Glutamatergic neuron (in vitro differentiated cells): ENCODE data around the gene NHLH2. TPM values are rescaled to one million over a fixed set of nuclear protein-coding genes. Genes with fewer than 3 reads are reported as not detected.
A peak's percentile ranks its signal among the peaks of the same experiment; 100 is the strongest.

Experiments
- DNase-seq: peaks from one replicate; pipeline ENCODE4 v3.0.0; 2022
- H3K27ac Mint-ChIP-seq: one replicate; pipeline ENCODE4 v1.8.0; 2020; ENCODE audit warnings: mild to moderate bottlenecking, mixed read lengths, inconsistent platforms; ENCODE audit not compliant: unreplicated experiment
- H3K27me3 Mint-ChIP-seq: one replicate; pipeline ENCODE4 v1.8.0; 2020; ENCODE audit warnings: mild to moderate bottlenecking, moderate library complexity, mixed read lengths, inconsistent platforms; ENCODE audit not compliant: unreplicated experiment
- H3K36me3 Mint-ChIP-seq: one replicate; pipeline ENCODE4 v1.8.0; 2020; ENCODE audit warnings: mild to moderate bottlenecking, mixed read lengths, inconsistent platforms; ENCODE audit not compliant: unreplicated experiment
- H3K4me1 Mint-ChIP-seq: one replicate; pipeline ENCODE4 v1.8.0; 2020; ENCODE audit warnings: mild to moderate bottlenecking, low read depth, mixed read lengths, inconsistent platforms; ENCODE audit not compliant: unreplicated experiment
- H3K4me3 Mint-ChIP-seq: one replicate; pipeline ENCODE4 v1.8.0; 2020; ENCODE audit warnings: mild to moderate bottlenecking, mixed read lengths, inconsistent platforms; ENCODE audit not compliant: unreplicated experiment
- H3K9me3 Mint-ChIP-seq: one replicate; pipeline ENCODE4 v1.8.0; 2020; ENCODE audit warnings: mild to moderate bottlenecking, moderate library complexity, mixed read lengths, inconsistent platforms; ENCODE audit not compliant: unreplicated experiment
- CTCF ChIP-seq: fragments of 200-600 bp; sonication (generic); IDR thresholded peaks from one replicate; pipeline ENCODE4 v1.5.0; 2021; ENCODE audit not compliant: partially characterized antibody, unreplicated experiment
- total RNA-seq: library from RNA; stranded (reverse); fragmentation: NEBNext Ultra II Directional; extraction: Animal tissue kit (Norgen Biotek cat#: 25700); gene quantifications from one replicate; pipeline ENCODE4 v1.2.1, GENCODE V29; 2021; ENCODE audit not compliant: unreplicated experiment

The NHLH2 gene
- total RNA-seq, 1 donor from 2014 or later, result 255 TPM

- H3K27me3 Mint-ChIP-seq, result peaks cover 8% of the 10 kb centered on the region
- H3K4me1 Mint-ChIP-seq, result peaks cover 18% of the 10 kb centered on the region
- no peak overlapping the region for H3K4me3 Mint-ChIP-seq
- H3K36me3 Mint-ChIP-seq, result no peaks in the 10 kb centered on the region
- no peak for DNase-seq
- TF ChIP-seq CTCF, result no peak
- no peak overlapping the region for H3K27ac Mint-ChIP-seq
- peaks cover 4% of the 10 kb centered on the region for H3K9me3 Mint-ChIP-seq
These were observed 26.1 kb downstream of the NHLH2 start for GRCh38 chr1:115814685-115815398.

- Mint-ChIP-seq H3K27me3 (peaks cover 8% of the 10 kb centered on the region), H3K9me3 (peaks cover 4% of the 10 kb centered on the region), H3K4me1 (peaks cover 20% of the 10 kb centered on the region), H3K4me3 (no peak overlapping the region), H3K27ac (no peak overlapping the region), H3K36me3 (no peaks in the 10 kb centered on the region)
- no peak for DNase-seq
- no peak for TF ChIP-seq CTCF
These were observed 27.2 kb downstream of the NHLH2 start for GRCh38 chr1:115813727-115814126.

GRCh38 chr1:115811140-115811828, 29.6 kb downstream of the NHLH2 start:
- TF ChIP-seq CTCF, result no peak
- H3K27ac Mint-ChIP-seq, result peak overlapping the region; percentile 85
- H3K36me3 Mint-ChIP-seq, result no peaks in the 10 kb centered on the region
- no peak for DNase-seq
- peaks cover 8% of the 10 kb centered on the region for H3K27me3 Mint-ChIP-seq
- peaks cover 4% of the 10 kb centered on the region for H3K9me3 Mint-ChIP-seq
- peaks cover 35% of the 10 kb centered on the region for H3K4me1 Mint-ChIP-seq
- H3K4me3 Mint-ChIP-seq, result no peak overlapping the region

DNA sequence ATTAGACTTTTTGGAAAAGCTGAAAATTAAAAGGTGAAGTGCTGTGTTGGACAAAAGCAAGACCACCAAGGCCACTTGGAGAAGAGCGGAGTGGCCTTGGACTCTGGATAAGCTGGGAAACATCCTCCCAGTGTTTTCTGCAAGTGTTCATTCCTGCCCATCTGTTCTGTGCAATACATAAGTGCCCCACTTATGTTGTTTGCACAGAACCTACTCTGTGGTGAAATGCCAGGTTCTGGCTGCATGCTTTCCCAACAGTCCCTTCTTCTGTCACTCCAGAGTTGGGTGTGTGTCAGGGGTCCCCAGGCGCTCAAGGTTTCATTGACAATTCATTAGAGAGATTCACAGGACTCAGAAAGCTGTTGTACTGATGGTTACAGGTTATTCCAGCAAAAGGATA, 30.3 kb downstream of the NHLH2 start:
- TF ChIP-seq CTCF, result no peak
- H3K4me1 Mint-ChIP-seq, result peaks cover 39% of the 10 kb centered on the region
- H3K27ac Mint-ChIP-seq, result peak overlapping the region; percentile 76
- H3K36me3 Mint-ChIP-seq, result no peaks in the 10 kb centered on the region
- H3K27me3 Mint-ChIP-seq, result peaks cover 8% of the 10 kb centered on the region
- no peak for DNase-seq
- peaks cover 5% of the 10 kb centered on the region for H3K9me3 Mint-ChIP-seq
- no peak overlapping the region for H3K4me3 Mint-ChIP-seq

DNA sequence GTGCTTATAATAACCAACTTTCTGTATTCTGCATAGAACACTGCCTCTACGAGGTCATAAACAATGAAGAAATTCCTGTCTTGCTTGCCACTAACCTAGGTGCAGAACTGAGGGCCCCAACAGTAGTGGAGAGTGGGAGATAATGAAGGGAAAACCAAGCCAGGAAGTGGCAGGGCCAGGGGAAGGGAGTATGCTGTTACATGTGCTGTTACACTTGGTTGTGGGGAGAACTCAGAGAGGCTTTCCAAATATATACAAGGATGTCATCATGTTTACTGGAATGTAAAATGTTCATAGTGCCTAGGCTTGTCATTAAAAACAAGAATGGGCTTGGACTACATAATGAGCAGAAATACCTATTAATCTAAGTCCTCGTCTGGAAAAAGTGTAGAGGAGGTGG, 31.1 kb downstream of the NHLH2 start:
- no peak for TF ChIP-seq CTCF
- H3K27ac Mint-ChIP-seq, result peak overlapping the region; percentile 8
- H3K27me3 Mint-ChIP-seq, result peaks cover 12% of the 10 kb centered on the region
- peaks cover 46% of the 10 kb centered on the region for H3K4me1 Mint-ChIP-seq
- no peaks in the 10 kb centered on the region for H3K36me3 Mint-ChIP-seq
- no peak for DNase-seq
- no peak overlapping the region for H3K4me3 Mint-ChIP-seq
- H3K9me3 Mint-ChIP-seq, result peaks cover 8% of the 10 kb centered on the region
